Inferior parietal cortex (tissue), 1 donor: ENCODE measurements around the gene TAOK2.
A peak's percentile ranks its signal among the peaks of the same experiment; 100 is the strongest.
"Not testable (repeated sequence)": the region's sequence is repeated elsewhere in the genome, so short reads cannot be mapped to it uniquely, and the experiment has no call there.

Source experiments
- DNase-seq: peaks from one replicate; pipeline ENCODE4 v3.0.0-alpha.2; 2016; ENCODE audit errors: extremely low spot score

TAOK2 gene

GRCh38 chr16:30003670-30004423 lies 30.2 kb downstream of the TAOK2 start:
- no peak for DNase-seq

GRCh38 chr16:30004424-30004776 lies 30.7 kb downstream of the TAOK2 start:
- DNase-seq = no peak

GRCh38 chr16:30004811-30005242 lies 31.2 kb downstream of the TAOK2 start:
- DNase-seq = no peak

- peak; percentile 41 for DNase-seq
Measured at GRCh38 chr16:30005341-30006094, 31.9 kb downstream of the TAOK2 start.

GRCh38 chr16:30006095-30006473 lies 32.4 kb downstream of the TAOK2 start:
- no peak for DNase-seq

- no peak for DNase-seq
Measured at GRCh38 chr16:30006659-30007377, 33.1 kb downstream of the TAOK2 start.

- no peak for DNase-seq
Measured at GRCh38 chr16:30007378-30007895, 33.8 kb downstream of the TAOK2 start.

GRCh38 chr16:30009085-30009862 lies 35.6 kb downstream of the TAOK2 start:
- no peak for DNase-seq

GRCh38 chr16:30009990-30010843 lies 36.5 kb downstream of the TAOK2 start:
- no peak for DNase-seq

GRCh38 chr16:30010844-30011713 lies 37.4 kb downstream of the TAOK2 start, which contains the start of gene DOC2A:
Gene DOC2A, minus strand, starts transcription at chr16:30011027. Its CDS starts 805 bp downstream, at chr16:30010222.
- no peak for DNase-seq

GRCh38 chr16:30011714-30012504 lies 38.2 kb downstream of the TAOK2 start:
- DNase-seq = no peak

- not testable (repeated sequence) for DNase-seq
Measured at GRCh38 chr16:30012598-30012997, 38.9 kb downstream of the TAOK2 start.

- DNase-seq = not testable (repeated sequence)
Measured at GRCh38 chr16:30015450-30015849, 41.8 kb downstream of the TAOK2 start.

GRCh38 chr16:30016555-30017276 lies 43.0 kb downstream of the TAOK2 start:
- DNase-seq = no peak

- no peak for DNase-seq
Measured at GRCh38 chr16:30017277-30017656, 43.6 kb downstream of the TAOK2 start.

GRCh38 chr16:30017937-30018336 lies 44.3 kb downstream of the TAOK2 start:
- DNase-seq = not testable (repeated sequence)

GRCh38 chr16:30018731-30019158 lies 45.1 kb downstream of the TAOK2 start:
- peak; percentile 33 for DNase-seq

GRCh38 chr16:30022887-30023286 lies 49.2 kb downstream of the TAOK2 start, which contains the start of gene C16orf92:
Gene C16orf92, plus strand, starts transcription at chr16:30023198. Its CDS starts 143 bp downstream, at chr16:30023341.
- DNase-seq = no peak
